ENCODE measurements around the gene SOX12.

GRCh38 chr20:347640-348484 is 22.5 kb downstream of the SOX12 start:
- TF ChIP-seq CTCF (IDR thresholded peaks at IDR 0.05): no peak
- TF ChIP-seq EZH2 (IDR thresholded peaks at IDR 0.05; ENCODE audit: borderline replicate concordance, insufficient read depth, low read depth, low read length, poor library complexity, severe bottlenecking): no peak

Measured in B cell (primary cell).